ENCODE data around the gene BCAR3.

Gene BCAR3

DNA sequence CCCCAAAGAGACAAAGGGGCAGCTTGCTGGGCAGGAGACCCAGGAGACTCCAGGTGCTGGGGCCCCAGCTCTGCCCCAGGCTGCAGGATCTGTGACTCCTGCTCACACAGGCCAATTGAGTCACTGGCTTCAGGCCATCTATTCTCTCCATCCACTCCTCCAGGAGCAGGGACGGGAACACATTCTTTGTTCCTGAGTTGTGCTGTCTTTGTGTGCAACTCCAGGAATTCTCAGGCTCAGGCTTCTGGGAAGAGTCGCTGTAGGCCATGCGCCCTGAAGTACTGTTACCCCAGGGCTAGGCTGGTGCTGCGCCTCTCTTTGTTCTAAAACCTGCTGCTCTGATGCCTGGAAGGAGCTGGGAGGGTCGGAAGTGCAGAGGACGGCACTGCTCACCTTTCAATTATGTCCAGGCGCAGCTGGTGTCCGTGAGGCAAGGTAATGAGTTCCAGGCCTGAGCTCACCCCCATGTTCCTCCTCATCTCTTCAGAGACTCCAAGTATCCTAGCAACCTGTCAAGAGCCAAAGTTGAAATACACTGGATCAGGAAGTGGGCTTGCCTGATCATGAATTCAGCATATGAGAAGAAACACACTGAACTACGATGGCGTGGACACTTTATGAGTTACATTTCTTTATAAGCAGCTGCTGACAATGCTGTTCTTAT lies 105.9 kb downstream of the BCAR3 start:
- no peaks in the 10 kb centered on the region for H3K36me3 ChIP-seq (ENCODE audit: control insufficient read depth, insufficient read depth, low read length)
- TF ChIP-seq, protein P1, sequence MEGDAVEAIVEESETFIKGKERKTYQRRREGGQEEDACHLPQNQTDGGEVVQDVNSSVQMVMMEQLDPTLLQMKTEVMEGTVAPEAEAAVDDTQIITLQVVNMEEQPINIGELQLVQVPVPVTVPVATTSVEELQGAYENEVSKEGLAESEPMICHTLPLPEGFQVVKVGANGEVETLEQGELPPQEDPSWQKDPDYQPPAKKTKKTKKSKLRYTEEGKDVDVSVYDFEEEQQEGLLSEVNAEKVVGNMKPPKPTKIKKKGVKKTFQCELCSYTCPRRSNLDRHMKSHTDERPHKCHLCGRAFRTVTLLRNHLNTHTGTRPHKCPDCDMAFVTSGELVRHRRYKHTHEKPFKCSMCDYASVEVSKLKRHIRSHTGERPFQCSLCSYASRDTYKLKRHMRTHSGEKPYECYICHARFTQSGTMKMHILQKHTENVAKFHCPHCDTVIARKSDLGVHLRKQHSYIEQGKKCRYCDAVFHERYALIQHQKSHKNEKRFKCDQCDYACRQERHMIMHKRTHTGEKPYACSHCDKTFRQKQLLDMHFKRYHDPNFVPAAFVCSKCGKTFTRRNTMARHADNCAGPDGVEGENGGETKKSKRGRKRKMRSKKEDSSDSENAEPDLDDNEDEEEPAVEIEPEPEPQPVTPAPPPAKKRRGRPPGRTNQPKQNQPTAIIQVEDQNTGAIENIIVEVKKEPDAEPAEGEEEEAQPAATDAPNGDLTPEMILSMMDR (IDR thresholded peaks at IDR 0.05) = no peak
- H2AFZ ChIP-seq = no peak overlapping the region
- H3K4me3 ChIP-seq (ENCODE audit: low read depth, low read length) = no peak overlapping the region
- H3K4me2 ChIP-seq (ENCODE audit: low read length) = no peak overlapping the region
- H3K9me3 ChIP-seq (ENCODE audit: control insufficient read depth, low read length) = no peaks in the 10 kb centered on the region
- no peak overlapping the region for H3K9ac ChIP-seq
- no peaks in the 10 kb centered on the region for H3K27me3 ChIP-seq (ENCODE audit: control insufficient read depth, insufficient read depth, low read length)
- no peaks in the 10 kb centered on the region for H3K79me2 ChIP-seq
- no peaks in the 10 kb centered on the region for H3K4me1 ChIP-seq
- H3K27ac ChIP-seq = no peak overlapping the region

DNA sequence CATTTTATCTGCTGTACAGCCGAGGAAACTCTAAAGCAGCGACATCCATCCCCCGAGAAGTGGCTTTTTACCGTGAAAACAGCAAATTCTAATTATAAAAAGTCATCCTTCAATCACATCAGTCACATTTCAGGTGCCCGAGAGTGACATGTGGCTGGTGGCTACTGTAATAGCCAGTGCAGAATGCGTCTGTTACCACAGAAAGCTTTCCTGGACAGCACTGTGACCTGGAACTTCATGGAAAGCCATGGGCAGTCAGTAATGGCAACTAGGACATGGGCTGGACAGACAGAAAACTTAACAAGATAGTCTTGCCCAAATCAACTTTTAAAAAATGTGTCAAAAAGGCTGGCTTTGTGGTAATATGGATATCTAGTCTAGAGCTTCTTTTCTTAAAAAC lies 106.6 kb downstream of the BCAR3 start:
- H3K4me1 ChIP-seq = no peaks in the 10 kb centered on the region
- TF ChIP-seq, protein P1 (IDR thresholded peaks at IDR 0.05) = no peak
- no peaks in the 10 kb centered on the region for H3K79me2 ChIP-seq
- no peak overlapping the region for H3K4me2 ChIP-seq (ENCODE audit: low read length)
- no peak overlapping the region for H3K27ac ChIP-seq
- no peak overlapping the region for H3K9ac ChIP-seq
- H3K36me3 ChIP-seq (ENCODE audit: control insufficient read depth, insufficient read depth, low read length) = no peaks in the 10 kb centered on the region
- H2AFZ ChIP-seq = no peak overlapping the region
- no peaks in the 10 kb centered on the region for H3K9me3 ChIP-seq (ENCODE audit: control insufficient read depth, low read length)
- no peak overlapping the region for H3K4me3 ChIP-seq (ENCODE audit: low read depth, low read length)
- no peaks in the 10 kb centered on the region for H3K27me3 ChIP-seq (ENCODE audit: control insufficient read depth, insufficient read depth, low read length)

DNA sequence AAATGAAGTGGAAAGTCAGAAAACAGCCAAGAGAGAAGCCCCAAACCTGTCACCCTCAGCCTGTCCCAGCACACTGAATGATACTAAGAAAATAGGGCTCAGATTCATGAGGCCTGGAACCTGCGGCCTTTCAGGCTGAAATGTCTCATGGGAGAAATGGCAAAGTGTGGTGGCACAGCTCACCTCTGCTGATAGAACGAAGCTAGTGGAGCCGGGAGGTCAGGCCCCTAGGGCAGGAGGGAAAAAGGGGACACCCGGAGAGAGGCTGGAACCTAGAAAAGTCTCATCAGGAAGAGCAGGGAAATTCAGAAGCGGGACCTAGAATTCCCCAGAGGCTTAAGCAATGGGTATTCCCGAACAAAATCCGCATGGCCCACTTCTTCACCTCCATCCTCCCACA lies 107.1 kb downstream of the BCAR3 start:
- Histone ChIP-seq H3K4me2 (ENCODE audit: low read length) (no peak overlapping the region), H3K27me3 (ENCODE audit: control insufficient read depth, insufficient read depth, low read length) (no peaks in the 10 kb centered on the region), H3K9me3 (ENCODE audit: control insufficient read depth, low read length) (no peaks in the 10 kb centered on the region), H3K36me3 (ENCODE audit: control insufficient read depth, insufficient read depth, low read length) (no peaks in the 10 kb centered on the region), H3K4me3 (ENCODE audit: low read depth, low read length) (no peak overlapping the region), H3K79me2 (no peaks in the 10 kb centered on the region), H3K27ac (no peak overlapping the region), H3K4me1 (no peaks in the 10 kb centered on the region), H3K9ac (no peak overlapping the region), H2AFZ (no peak overlapping the region)
- TF ChIP-seq, protein P1 (IDR thresholded peaks at IDR 0.05) = no peak

DNA sequence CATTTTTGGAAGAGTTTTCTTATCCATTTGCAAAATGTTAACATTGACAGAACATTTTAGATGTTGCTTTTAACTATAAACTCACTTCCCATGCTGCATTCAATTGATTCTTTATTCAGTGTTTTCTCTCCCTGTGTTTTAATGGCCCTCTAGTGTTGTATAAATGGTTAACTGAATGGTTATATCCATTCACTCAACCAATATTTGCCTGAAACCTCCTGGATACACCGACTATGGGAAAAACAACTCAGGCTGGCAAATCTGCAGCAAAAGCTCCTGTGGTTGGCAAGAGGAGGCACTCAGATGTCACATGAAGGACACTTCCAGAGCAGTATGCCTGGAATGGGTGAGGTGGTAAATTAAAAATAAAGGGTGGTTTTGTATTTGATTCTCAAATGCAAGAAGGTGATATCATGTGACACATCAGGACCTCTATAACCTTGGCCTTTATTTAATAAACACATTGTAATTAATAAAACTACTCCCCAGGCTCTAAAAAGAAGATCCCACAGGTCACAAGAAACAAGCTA lies 107.6 kb downstream of the BCAR3 start:
- Histone ChIP-seq H3K27ac (no peak overlapping the region), H3K4me2 (ENCODE audit: low read length) (no peak overlapping the region), H3K79me2 (no peaks in the 10 kb centered on the region), H3K4me1 (no peaks in the 10 kb centered on the region), H3K36me3 (ENCODE audit: control insufficient read depth, insufficient read depth, low read length) (no peaks in the 10 kb centered on the region), H3K4me3 (ENCODE audit: low read depth, low read length) (no peak overlapping the region), H2AFZ (no peak overlapping the region), H3K9ac (no peak overlapping the region), H3K9me3 (ENCODE audit: control insufficient read depth, low read length) (no peaks in the 10 kb centered on the region), H3K27me3 (ENCODE audit: control insufficient read depth, insufficient read depth, low read length) (no peaks in the 10 kb centered on the region)
- TF ChIP-seq, protein P1 (IDR thresholded peaks at IDR 0.05) = no peak
